H1 (cell line): ENCODE results near the gene NSFL1C. TPM values are rescaled to one million over a fixed set of nuclear protein-coding genes. Genes with fewer than 3 reads are reported as not detected.

ENCODE experiments used
- BACH1 ChIP-seq: IDR thresholded peaks from 2 replicates; pipeline ENCODE4 v1.6.1; 2012; ENCODE audit warnings: low read length, improper control_type of control experiment
- CEBPB ChIP-seq: IDR thresholded peaks from 2 replicates; pipeline ENCODE4 v1.6.1; 2012; ENCODE audit warnings: low read depth, low read length
- CHD7 ChIP-seq: fragments of 300-600 bp; sonication (generic); IDR thresholded peaks from 2 replicates; pipeline ENCODE4 v1.7.1; 2012; ENCODE audit warnings: low read length, moderate library complexity, mild to moderate bottlenecking, inconsistent platforms; ENCODE audit not compliant: insufficient replicate concordance
- EP300 ChIP-seq, 2 experiments: IDR thresholded peaks; 1 replicate in 1 of 2; 2 replicates in 1 of 2; pipeline ENCODE4 v1.6.1; 2011 to 2012; ENCODE audit warnings: low read depth in 2 of 2, low read length in 2 of 2, mild to moderate bottlenecking in 2 of 2, borderline replicate concordance in 1 of 2, inconsistent platforms in 1 of 2, moderate library complexity in 1 of 2
- JUND ChIP-seq: IDR thresholded peaks from 2 replicates; pipeline ENCODE4 v1.6.1; 2011; ENCODE audit warnings: mild to moderate bottlenecking, improper control_type of control experiment, low read length
- KDM5A ChIP-seq: fragments of 200-600 bp; IDR thresholded peaks from 2 replicates; pipeline ENCODE4 v1.7.1; 2012; ENCODE audit warnings: mild to moderate bottlenecking, low read length, inconsistent platforms, mixed read lengths
- RAD21 ChIP-seq, 2 experiments: IDR thresholded peaks in 1 of 2; conservative IDR thresholded peaks in 1 of 2; 2 replicates each; pipeline ENCODE4 v1.6.1; 2011; ENCODE audit warnings: low read depth in 2 of 2, low read length in 2 of 2, improper control_type of control experiment in 1 of 2, inconsistent platforms in 1 of 2, mild to moderate bottlenecking in 1 of 2, moderate library complexity in 1 of 2
- TEAD4 ChIP-seq: IDR thresholded peaks from 2 replicates; pipeline ENCODE4 v1.6.1; 2012; ENCODE audit warnings: low read depth, low read length, inconsistent platforms, mixed read lengths
- polyA plus RNA-seq, 7 experiments: library from polyadenylated mRNA; depleted of rRNA in 3 of 7; stranded (reverse) in 5 of 7; unstranded in 2 of 7; fragments of >200 nt in 5 of 7; fragments of 200-250 nt in 2 of 7; gene quantifications; 1 replicate in 5 of 7; 2 replicates in 1 of 7; 4 replicates in 1 of 7; pipeline versions ENCODE4 v1.2.1 to v1.2.3, GENCODE V29; 2011 to 2013; ENCODE audit warnings: missing spikeins in 2 of 7, mixed read lengths in 2 of 7
- total RNA-seq: library from RNA; stranded (reverse); fragmentation: NEBNext Ultra II Directional; extraction: Animal tissue kit (Norgen Biotek cat#: 25700); gene quantifications from 2 replicates; pipeline ENCODE4 v1.2.1, GENCODE V29; 2021

The NSFL1C gene
- total and polyA plus RNA-seq, 2 of the 8 experiments (the other 6 are each of a cell fraction or from before 2014, with no cell fraction given): 21.6 to 98.0 TPM

GRCh38 chr20:1491281-1491840, 24.7 kb upstream of the NSFL1C start, which contains the start of gene SIRPB2 (continued):
- no peak for TF ChIP-seq CHD7
- no peak for TF ChIP-seq EP300 (IDR thresholded peaks at IDR 0.05; ENCODE audit: borderline replicate concordance in 1 of 2, low read depth in 2 of 2, low read length in 2 of 2)
- TF ChIP-seq CEBPB: no peak
- no peak for TF ChIP-seq RAD21 (IDR thresholded peaks at IDR 0.05 in 1 of 2, conservative IDR thresholded peaks at IDR 0.05 in 1 of 2; ENCODE audit: low read depth in 2 of 2, low read length in 2 of 2)
- TF ChIP-seq BACH1: no peak
- no peak for TF ChIP-seq TEAD4
- TF ChIP-seq KDM5A: no peak
- no peak for TF ChIP-seq JUND
